K562 (cell line): ENCODE data around the gene B9D2. TPM values are rescaled to one million over a fixed set of nuclear protein-coding genes. Genes with fewer than 3 reads are reported as not detected.

Experiments
- ATF7 ChIP-seq: fragments of 450-650 bp; IDR thresholded peaks from 2 replicates; pipeline ENCODE4 v1.7.1; 2014; ENCODE audit warnings: mild to moderate bottlenecking, moderate library complexity
- ETV5 ChIP-seq: sonication (generic); formaldehyde crosslinking; IDR thresholded peaks from 2 replicates; pipeline ENCODE4 v1.4.0; 2020; ENCODE audit warnings: low read depth, mild to moderate bottlenecking, missing genetic modification reagents
- HMG20B ChIP-seq: fragments of 250-450 bp; sonication (Bioruptor Pico); IDR thresholded peaks from 2 replicates; pipeline ENCODE4 v1.5.0; 2021; ENCODE audit warnings: mild to moderate bottlenecking
- IRF2 ChIP-seq: sonication (generic); formaldehyde crosslinking; IDR thresholded peaks from 2 replicates; pipeline ENCODE4 v1.8.1; 2022; ENCODE audit warnings: mild to moderate bottlenecking, missing genetic modification reagents
- MECOM ChIP-seq: fragments of 250-450 bp; sonication (Bioruptor Pico); IDR thresholded peaks from 2 replicates; pipeline ENCODE4 v1.8.0; 2022; ENCODE audit warnings: inconsistent platforms
- NCOA4 ChIP-seq: fragments of 450-650 bp; IDR thresholded peaks from 2 replicates; pipeline ENCODE4 v1.6.1; 2018; ENCODE audit warnings: mild to moderate bottlenecking; ENCODE audit not compliant: partially characterized antibody
- NR2C2 ChIP-seq, 2 experiments: fragments of 200-800 bp in 1 of 2; sonication (Bioruptor generic) in 1 of 2; sonication (generic) in 1 of 2; formaldehyde crosslinking in 1 of 2; IDR thresholded peaks; 2 replicates each; pipeline versions ENCODE4 v1.6.1 to v1.8.0; 2016 to 2022; ENCODE audit warnings: mild to moderate bottlenecking in 1 of 2, missing compliant biosample characterization in 1 of 2, missing genetic modification characterization in 1 of 2, missing genetic modification reagents in 1 of 2
- NUFIP1 ChIP-seq: fragments of 450-650 bp; IDR thresholded peaks from 2 replicates; pipeline ENCODE4 v1.6.1; 2018; ENCODE audit not compliant: partially characterized antibody
- PCBP2 ChIP-seq: fragments of 200-400 bp; formaldehyde crosslinking; IDR thresholded peaks from 2 replicates; pipeline ENCODE4 v1.6.1; 2018; ENCODE audit warnings: low read length, low read depth, mild to moderate bottlenecking, moderate library complexity; ENCODE audit not compliant: poor library complexity, severe bottlenecking
- PHF8 ChIP-seq: fragments of 200-600 bp; sonication (generic); IDR thresholded peaks from 2 replicates; pipeline ENCODE4 v1.6.1; 2012; ENCODE audit warnings: mixed run types, mild to moderate bottlenecking, inconsistent platforms, low read length, moderate library complexity, borderline replicate concordance
- SRF ChIP-seq, 2 experiments: fragments of 250-450, 450-650 bp in 1 of 2; sonication (Bioruptor Pico) in 1 of 2; sonication (generic) in 1 of 2; formaldehyde crosslinking; IDR thresholded peaks; 2 replicates each; pipeline versions ENCODE4 v1.5.0 to v1.5.1; 2020 to 2022; ENCODE audit warnings: mild to moderate bottlenecking in 1 of 2, missing genetic modification reagents in 1 of 2
- SRSF7 ChIP-seq: fragments of 200-400 bp; formaldehyde crosslinking; optimal IDR thresholded peaks from 2 replicates; pipeline ENCODE3; 2017; ENCODE audit warnings: mild to moderate bottlenecking, low read depth, low read length
- TBL1XR1 ChIP-seq, 2 experiments: IDR thresholded peaks; 2 replicates each; pipeline ENCODE4 v1.6.1; 2012; ENCODE audit warnings: improper control_type of control experiment in 2 of 2, low read length in 2 of 2, mild to moderate bottlenecking in 1 of 2
- ZBED1 ChIP-seq: IDR thresholded peaks from 2 replicates; pipeline ENCODE4 v1.6.1; 2014
- ZFP36 ChIP-seq: fragments of 150-350 bp; IDR thresholded peaks from 2 replicates; pipeline ENCODE4 v1.6.1; 2018; ENCODE audit warnings: low read length, low read depth; ENCODE audit not compliant: partially characterized antibody
- ZNF347 ChIP-seq: fragments of 450-650 bp; formaldehyde crosslinking; IDR thresholded peaks from 2 replicates; pipeline ENCODE4 v1.4.0; 2020; ENCODE audit warnings: low read depth, mild to moderate bottlenecking, moderate library complexity
- ZNF445 ChIP-seq: fragments of 250-450 bp; sonication (Bioruptor Pico); IDR thresholded peaks from 2 replicates; pipeline ENCODE4 v1.4.0; 2020; ENCODE audit warnings: low read depth, mild to moderate bottlenecking, moderate library complexity
- ZSCAN29 ChIP-seq: fragments of 450-650 bp; IDR thresholded peaks from 2 replicates; pipeline ENCODE4 v1.6.1; 2017
- polyA plus RNA-seq, 8 experiments: library from polyadenylated mRNA; depleted of rRNA in 4 of 8; stranded (reverse) in 5 of 8; unstranded in 3 of 8; fragments of >200 nt; fragmentation: Nextera tagmentation in 2 of 8; fragmentation: Illumina TruSeq in 1 of 8; extraction: Ambion mirVana in 2 of 8; extraction: Trizol in 1 of 8; gene quantifications; 2 replicates each; pipeline versions ENCODE4 v1.2.1 to v1.2.3, GENCODE V29; 2011 to 2014; ENCODE audit warnings: inconsistent platforms in 1 of 8, missing spikeins in 1 of 8
- total RNA-seq, 7 experiments: library from RNA; depleted of rRNA in 6 of 7; stranded (reverse); fragments of >200 nt in 6 of 7; fragmentation: Illumina TruSeq in 2 of 7; extraction: Trizol in 2 of 7; gene quantifications; 2 replicates each; pipeline versions ENCODE4 v1.2.1 to v1.2.3, GENCODE V29; 2011 to 2021; ENCODE audit warnings: low replicate concordance in 1 of 7
- TF ChIP-seq, protein P1 (sequence below): sonication (generic); formaldehyde crosslinking; IDR thresholded peaks from 2 replicates; pipeline ENCODE4 v1.8.1; 2023; ENCODE audit warnings: mild to moderate bottlenecking, missing genetic modification reagents, moderate library complexity
- TF ChIP-seq, protein P2 (sequence below): fragments of 450-650 bp; IDR thresholded peaks from one replicate; pipeline ENCODE4 v1.6.1; 2018; ENCODE audit warnings: mild to moderate bottlenecking, moderate library complexity; ENCODE audit not compliant: partially characterized antibody
- TF ChIP-seq, protein P3 (sequence below): fragments of 450-650 bp; IDR thresholded peaks from 2 replicates; pipeline ENCODE4 v1.6.1; 2016

The B9D2 gene
- total and polyA plus RNA-seq, 9 of the 15 experiments (the other 6 are each of a cell fraction or from before 2014, with no cell fraction given), result 0.83 to 6.9 (median 2.8) TPM

DNA sequence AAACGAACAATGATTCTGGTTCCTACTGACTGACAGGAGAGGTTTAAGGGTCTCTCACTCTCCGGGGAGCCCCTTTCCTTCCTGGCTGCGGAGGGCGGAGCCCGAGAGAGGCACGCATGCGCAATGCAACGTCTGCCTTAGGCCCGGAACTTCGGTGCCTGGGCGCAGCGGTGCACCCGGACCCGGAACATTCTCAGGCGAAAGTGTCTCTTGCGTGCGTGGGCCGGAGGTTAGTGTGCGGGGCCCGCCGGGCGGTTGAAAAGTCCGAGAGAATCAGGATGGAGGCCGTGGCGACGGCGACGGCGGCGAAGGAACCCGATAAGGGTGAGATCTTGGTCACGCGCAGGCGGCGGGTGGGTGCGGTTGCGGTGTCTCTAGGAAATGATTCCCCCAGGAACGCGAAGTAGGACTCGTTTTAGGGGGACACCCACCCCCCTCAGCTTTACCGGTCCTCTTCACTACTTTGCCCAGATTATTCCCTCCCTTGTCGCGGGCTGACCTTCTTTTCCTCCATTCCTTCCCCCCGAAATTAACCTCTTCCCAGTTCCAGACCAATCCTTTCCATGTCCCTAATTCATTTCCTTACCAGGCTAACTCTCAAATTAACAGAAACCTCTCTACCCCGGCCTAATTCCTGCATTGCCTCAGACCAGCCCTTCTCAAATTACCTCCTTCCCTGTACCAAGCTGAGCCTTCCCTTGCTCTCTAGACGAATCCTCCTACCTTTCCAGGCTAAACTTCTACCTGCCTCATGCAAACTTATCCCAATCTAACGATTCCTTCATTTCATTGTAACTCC, 53.7 kb downstream of the B9D2 start, which contains the start of gene CCDC97 (continued):
- TF ChIP-seq PHF8 (peak; percentile 91; the same call in 1 of the 2 replicates), HMG20B (CRISPR knock-in tag) (no peak), IRF2 (CRISPR knock-in tag) (no peak), ZSCAN29 (peak; percentile 82), ZNF347 (CRISPR knock-in tag) (no peak), SRF (CRISPR knock-in tag; IDR thresholded peaks at IDR 0.05) (peak in 1 of 2 experiments; percentile 67; a peak in 2 of 4 replicates), TBL1XR1 (IDR thresholded peaks at IDR 0.05; ENCODE audit: low read length in 2 of 2) (0 out of 4 replicates have a peak, but pooled peaks of 1 of the 2 experiments have one; percentile 32), ZNF445 (no peak), ATF7 (peak; percentile 83), ZBED1 (peak; percentile 60; the same call in 1 of the 2 replicates), NR2C2 (CRISPR knock-in tag; IDR thresholded peaks at IDR 0.05) (0 out of 2 replicates have a peak, but pooled peaks have one; percentile 34), NR2C2 (tag; IDR thresholded peaks at IDR 0.05) (peak; percentile 83), ETV5 (CRISPR knock-in tag) (no peak; the same call in 1 of the 2 replicates), ZFP36 (no peak), MECOM (CRISPR knock-in tag) (no peak), NUFIP1 (peak; percentile 85), SRSF7 (no peak), NCOA4 (peak; percentile 76), PCBP2 (no peak)
- TF ChIP-seq, protein P1, sequence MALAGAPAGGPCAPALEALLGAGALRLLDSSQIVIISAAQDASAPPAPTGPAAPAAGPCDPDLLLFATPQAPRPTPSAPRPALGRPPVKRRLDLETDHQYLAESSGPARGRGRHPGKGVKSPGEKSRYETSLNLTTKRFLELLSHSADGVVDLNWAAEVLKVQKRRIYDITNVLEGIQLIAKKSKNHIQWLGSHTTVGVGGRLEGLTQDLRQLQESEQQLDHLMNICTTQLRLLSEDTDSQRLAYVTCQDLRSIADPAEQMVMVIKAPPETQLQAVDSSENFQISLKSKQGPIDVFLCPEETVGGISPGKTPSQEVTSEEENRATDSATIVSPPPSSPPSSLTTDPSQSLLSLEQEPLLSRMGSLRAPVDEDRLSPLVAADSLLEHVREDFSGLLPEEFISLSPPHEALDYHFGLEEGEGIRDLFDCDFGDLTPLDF (CRISPR knock-in tag), result no peak
- TF ChIP-seq, protein P2, sequence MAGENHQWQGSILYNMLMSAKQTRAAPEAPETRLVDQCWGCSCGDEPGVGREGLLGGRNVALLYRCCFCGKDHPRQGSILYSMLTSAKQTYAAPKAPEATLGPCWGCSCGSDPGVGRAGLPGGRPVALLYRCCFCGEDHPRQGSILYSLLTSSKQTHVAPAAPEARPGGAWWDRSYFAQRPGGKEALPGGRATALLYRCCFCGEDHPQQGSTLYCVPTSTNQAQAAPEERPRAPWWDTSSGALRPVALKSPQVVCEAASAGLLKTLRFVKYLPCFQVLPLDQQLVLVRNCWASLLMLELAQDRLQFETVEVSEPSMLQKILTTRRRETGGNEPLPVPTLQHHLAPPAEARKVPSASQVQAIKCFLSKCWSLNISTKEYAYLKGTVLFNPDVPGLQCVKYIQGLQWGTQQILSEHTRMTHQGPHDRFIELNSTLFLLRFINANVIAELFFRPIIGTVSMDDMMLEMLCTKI, result no peak
- TF ChIP-seq, protein P3, sequence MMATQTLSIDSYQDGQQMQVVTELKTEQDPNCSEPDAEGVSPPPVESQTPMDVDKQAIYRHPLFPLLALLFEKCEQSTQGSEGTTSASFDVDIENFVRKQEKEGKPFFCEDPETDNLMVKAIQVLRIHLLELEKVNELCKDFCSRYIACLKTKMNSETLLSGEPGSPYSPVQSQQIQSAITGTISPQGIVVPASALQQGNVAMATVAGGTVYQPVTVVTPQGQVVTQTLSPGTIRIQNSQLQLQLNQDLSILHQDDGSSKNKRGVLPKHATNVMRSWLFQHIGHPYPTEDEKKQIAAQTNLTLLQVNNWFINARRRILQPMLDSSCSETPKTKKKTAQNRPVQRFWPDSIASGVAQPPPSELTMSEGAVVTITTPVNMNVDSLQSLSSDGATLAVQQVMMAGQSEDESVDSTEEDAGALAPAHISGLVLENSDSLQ, result 0 out of 2 replicates have a peak, but pooled peaks have one; percentile 4
